Stimulated activated CD4-positive, alpha-beta T cell treated with anti-CD3 and anti-CD28 coated beads, TNF-alpha, amount 100 ng/mL, for 24 hours (primary cell): ENCODE results near the gene XG.
"Not testable (repeated sequence)": the region's sequence is repeated elsewhere in the genome, so short reads cannot be mapped to it uniquely, and the experiment has no call there.

Experiments used
- DNase-seq, 3 experiments: peaks; one replicate each; pipeline ENCODE4 v3.0.0-alpha.2; 2020; ENCODE audit warnings: low read depth in 3 of 3

Gene XG

GRCh38 chrX:2733286-2733685 is 18.6 kb upstream of the XG start:
- DNase-seq = no peak

- no peak for DNase-seq
Observed at GRCh38 chrX:2735270-2735669, 16.6 kb upstream of the XG start.

- no peak for DNase-seq
Observed at GRCh38 chrX:2740672-2741071, 11.2 kb upstream of the XG start.

- DNase-seq = no peak
Observed at GRCh38 chrX:2741386-2741785, 10.5 kb upstream of the XG start.

GRCh38 chrX:2746250-2746649 is 5.6 kb upstream of the XG start:
- not testable (repeated sequence) for DNase-seq

- no peak for DNase-seq
Observed at GRCh38 chrX:2748171-2748814, 3.5 kb upstream of the XG start.

GRCh38 chrX:2748815-2749188 is 3.0 kb upstream of the XG start:
- DNase-seq = no peak

GRCh38 chrX:2751291-2751690 is 549 bp upstream of the XG start:
- no peak for DNase-seq

- DNase-seq = not testable (repeated sequence)
Observed at GRCh38 chrX:2752441-2752840, 601 bp downstream of the XG start.

- DNase-seq = not testable (repeated sequence)
Observed at GRCh38 chrX:2755163-2755715, 3.4 kb downstream of the XG start.

- DNase-seq = no peak
Observed at GRCh38 chrX:2756548-2756947, 4.7 kb downstream of the XG start.

- no peak for DNase-seq
Observed at GRCh38 chrX:2761246-2761645, 9.4 kb downstream of the XG start.

GRCh38 chrX:2762671-2763070 is 10.8 kb downstream of the XG start:
- DNase-seq = not testable (repeated sequence)

- DNase-seq = not testable (repeated sequence)
Observed at GRCh38 chrX:2764766-2765548, 13.1 kb downstream of the XG start.

- DNase-seq = no peak
Observed at GRCh38 chrX:2765549-2765830, 13.7 kb downstream of the XG start.

GRCh38 chrX:2766906-2767305 is 15.1 kb downstream of the XG start:
- no peak for DNase-seq

GRCh38 chrX:2767631-2768455 is 16.0 kb downstream of the XG start:
- no peak for DNase-seq

- DNase-seq = no peak
Observed at GRCh38 chrX:2769615-2770014, 17.8 kb downstream of the XG start.

GRCh38 chrX:2773166-2774055 is 21.6 kb downstream of the XG start:
- not testable (repeated sequence) for DNase-seq

- no peak for DNase-seq
Observed at GRCh38 chrX:2774057-2774456, 22.2 kb downstream of the XG start.

GRCh38 chrX:2774776-2775175 is 22.9 kb downstream of the XG start:
- DNase-seq = no peak
